IMR-90 (cell line): ENCODE data around the gene TRIM38. TPM values are rescaled to one million over a fixed set of nuclear protein-coding genes. Genes with fewer than 3 reads are reported as not detected.

Experiments used
- ATAC-seq: fragments of 200-7000 bp; cut with Tn5 transposase; 2 replicates; pipeline ENCODE4 v1.9.1; 2020; ENCODE audit warnings: low read depth, mild to moderate bottlenecking, moderate library complexity
- BruUV-seq: library from RNA; stranded (reverse); fragments of 400-500 nt; replicated peaks from 2 replicates; lab custom pipeline; 2021; lab: Mats Ljungman, UMichigan
- CTCF ChIA-PET: fragments of 300-600 bp; formaldehyde crosslinking; extraction: SDS; loops from one replicate; lab custom pipeline; 2021; ENCODE audit warnings: antibody characterized with exemption; lab: Yijun Ruan, JAX
- POLR2A ChIA-PET: fragments of 300-600 bp; sonication (Branson Sonifier 250); formaldehyde crosslinking; loops from one replicate; lab custom pipeline; 2022; ENCODE audit warnings: antibody characterized with exemption; ENCODE audit not compliant: unreplicated experiment; lab: Charles Lee
- DNase-seq: peaks from one replicate; pipeline ENCODE4 v3.0.0; 2013
- H2AFZ ChIP-seq: replicated peaks from 2 replicates; pipeline ENCODE3; 2013; ENCODE audit warnings: low read length, mild to moderate bottlenecking; ENCODE audit not compliant: poor library complexity
- H2AK5ac ChIP-seq: 2 replicates; pipeline ENCODE4 v1.6.1; 2013; ENCODE audit warnings: low read depth, low read length, inconsistent platforms
- H2AK9ac ChIP-seq: replicated peaks from 2 replicates; pipeline ENCODE3; 2013; ENCODE audit warnings: mild to moderate bottlenecking, low read depth, low read length, moderate library complexity; ENCODE audit not compliant: poor library complexity
- H2BK120ac ChIP-seq: 2 replicates; pipeline ENCODE4 v1.6.1; 2013; ENCODE audit warnings: low read depth, low read length, inconsistent platforms
- H2BK15ac ChIP-seq: 3 replicates; pipeline ENCODE4 v1.6.1; 2013; ENCODE audit warnings: low read depth, low read length, inconsistent platforms
- H2BK20ac ChIP-seq: 2 replicates; pipeline ENCODE4 v1.6.1; 2013; ENCODE audit warnings: low read depth, mild to moderate bottlenecking, inconsistent platforms, low read length, moderate library complexity
- H2BK5ac ChIP-seq: 2 replicates; pipeline ENCODE4 v1.6.1; 2013; ENCODE audit warnings: mild to moderate bottlenecking, low read depth, low read length, inconsistent platforms; ENCODE audit not compliant: poor library complexity, severe bottlenecking
- H3K14ac ChIP-seq: replicated peaks from 2 replicates; pipeline ENCODE4 v1.6.1; 2013; ENCODE audit warnings: low read depth, low read length, inconsistent platforms
- H3K18ac ChIP-seq: 2 replicates; pipeline ENCODE4 v1.6.1; 2013; ENCODE audit warnings: low read depth, low read length, control low read depth
- H3K23ac ChIP-seq: 2 replicates; pipeline ENCODE4 v1.6.1; 2013; ENCODE audit warnings: low read depth, low read length, inconsistent platforms
- H3K27ac ChIP-seq: 2 replicates; pipeline ENCODE4 v1.5.1; 2013; ENCODE audit warnings: mild to moderate bottlenecking, control low read depth, low read length; ENCODE audit not compliant: insufficient read depth
- H3K27me3 ChIP-seq: 2 replicates; pipeline ENCODE4 v1.6.1; 2013; ENCODE audit warnings: low read length; ENCODE audit not compliant: control insufficient read depth, insufficient read depth
- H3K36me3 ChIP-seq: 2 replicates; pipeline ENCODE4 v1.6.1; 2013; ENCODE audit warnings: low read length, mixed read lengths; ENCODE audit not compliant: control insufficient read depth, insufficient read depth
- H3K4ac ChIP-seq: 2 replicates; pipeline ENCODE4 v1.6.1; 2013; ENCODE audit warnings: low read depth, low read length, inconsistent platforms
- H3K4me1 ChIP-seq: 2 replicates; pipeline ENCODE4 v1.6.1; 2013; ENCODE audit warnings: low read length, mixed read lengths; ENCODE audit not compliant: control insufficient read depth, insufficient read depth
- H3K4me2 ChIP-seq: 2 replicates; pipeline ENCODE4 v1.6.1; 2013; ENCODE audit warnings: low read depth, mild to moderate bottlenecking, control low read depth, low read length, moderate library complexity
- H3K4me3 ChIP-seq: 2 replicates; pipeline ENCODE4 v1.5.1; 2013; ENCODE audit warnings: low read depth, mild to moderate bottlenecking, control low read depth, low read length, moderate library complexity; ENCODE audit not compliant: insufficient read depth
- H3K56ac ChIP-seq: 2 replicates; pipeline ENCODE4 v1.6.1; 2013; ENCODE audit warnings: low read length, inconsistent platforms; ENCODE audit not compliant: insufficient read depth; ENCODE audit errors: extremely low read depth
- H3K79me1 ChIP-seq, 2 experiments: 2 replicates each; pipeline ENCODE4 v1.6.1; 2013; ENCODE audit warnings: low read length in 2 of 2, inconsistent platforms in 1 of 2, low read depth in 1 of 2
- H3K9ac ChIP-seq: 2 replicates; pipeline ENCODE4 v1.6.1; 2013; ENCODE audit warnings: low read depth, low read length, control low read depth
- H3K9me1 ChIP-seq: 2 replicates; pipeline ENCODE4 v1.6.1; 2013; ENCODE audit warnings: low read length, inconsistent platforms; ENCODE audit not compliant: insufficient read depth
- H3K9me3 ChIP-seq: 2 replicates; pipeline ENCODE4 v1.6.1; 2013; ENCODE audit warnings: low read length; ENCODE audit not compliant: control insufficient read depth, insufficient read depth
- H4K20me1 ChIP-seq: 2 replicates; pipeline ENCODE4 v1.6.1; 2013; ENCODE audit warnings: low read length, inconsistent platforms; ENCODE audit not compliant: insufficient read depth
- H4K5ac ChIP-seq: 2 replicates; pipeline ENCODE4 v1.6.1; 2013; ENCODE audit warnings: mild to moderate bottlenecking, low read depth, low read length, control low read depth
- H4K8ac ChIP-seq, 2 experiments: 2 replicates each; pipeline ENCODE4 v1.6.1; 2013; ENCODE audit warnings: low read depth in 2 of 2, low read length in 2 of 2, control low read depth in 1 of 2, inconsistent platforms in 1 of 2
- H4K91ac ChIP-seq: 2 replicates; pipeline ENCODE4 v1.6.1; 2013; ENCODE audit warnings: low read depth, low read length, inconsistent platforms; ENCODE audit not compliant: insufficient read depth
- BHLHE40 ChIP-seq: fragments of 150-350 bp; IDR thresholded peaks from 2 replicates; pipeline ENCODE4 v1.6.1; 2016; ENCODE audit warnings: mild to moderate bottlenecking, low read depth, low read length
- CEBPB ChIP-seq: IDR thresholded peaks from 2 replicates; pipeline ENCODE4 v1.6.1; 2012; ENCODE audit warnings: low read depth, low read length, improper control_type of control experiment
- ELK1 ChIP-seq: fragments of 150-350 bp; IDR thresholded peaks from 2 replicates; pipeline ENCODE4 v1.6.1; 2016; ENCODE audit warnings: low read depth, mild to moderate bottlenecking, low read length, moderate library complexity, borderline replicate concordance
- FOS ChIP-seq: fragments of 150-350 bp; IDR thresholded peaks from 2 replicates; pipeline ENCODE4 v1.6.1; 2016; ENCODE audit warnings: low read depth, low read length
- MAZ ChIP-seq: IDR thresholded peaks from 2 replicates; pipeline ENCODE4 v1.6.1; 2012; ENCODE audit warnings: low read depth, mild to moderate bottlenecking, low read length, improper control_type of control experiment, moderate library complexity, borderline replicate concordance
- NFE2L2 ChIP-seq: fragments of 150-350 bp; IDR thresholded peaks from 2 replicates; pipeline ENCODE4 v1.6.1; 2016; ENCODE audit warnings: low read depth, mild to moderate bottlenecking, low read length
- POLR2A ChIP-seq: IDR thresholded peaks from 2 replicates; pipeline ENCODE4 v1.6.1; 2012; ENCODE audit warnings: mild to moderate bottlenecking, low read depth, low read length
- RAD21 ChIP-seq: IDR thresholded peaks from 2 replicates; pipeline ENCODE4 v1.6.1; 2012; ENCODE audit warnings: low read length, improper control_type of control experiment
- RCOR1 ChIP-seq: IDR thresholded peaks from 2 replicates; pipeline ENCODE4 v1.6.1; 2012; ENCODE audit warnings: mild to moderate bottlenecking, low read length, improper control_type of control experiment; ENCODE audit not compliant: insufficient replicate concordance
- SMC3 ChIP-seq: fragments of 150-350 bp; IDR thresholded peaks from 2 replicates; pipeline ENCODE4 v1.6.1; 2016; ENCODE audit warnings: low read depth, mild to moderate bottlenecking, antibody characterized with exemption, low read length, moderate library complexity
- USF2 ChIP-seq: fragments of 150-350 bp; IDR thresholded peaks from 2 replicates; pipeline ENCODE4 v1.6.1; 2017; ENCODE audit warnings: mild to moderate bottlenecking, antibody characterized with exemption, low read length, low read depth
- WGBS, 2 experiments: methylation state at CpG; one replicate each; pipeline versions ENCODE4 v1.1.5 to v1.1.7; 2013; ENCODE audit warnings: missing lambda C conversion rate in 2 of 2; ENCODE audit not compliant: insufficient read length in 1 of 2; ENCODE audit errors: extremely low coverage in 2 of 2; 5-methylcytosine and 5-hydroxymethylcytosine counted together
- dilution Hi-C: fragments of 300-500 bp; cut with HindIII; formaldehyde crosslinking; loops from one replicate; pipeline ENCODE4 v1.14.3; 2018; ENCODE audit warnings: low sequenced_read_pairs; ENCODE audit not compliant: unreplicated experiment
- in situ Hi-C: fragments of 300-500 bp; cut with MboI; formaldehyde crosslinking; loops from 3 replicates; pipeline ENCODE4 v1.14.3; 2019; ENCODE audit warnings: low sequenced_read_pairs, inconsistent platforms, mixed read lengths
- intact Hi-C: fragments of 100-400 bp; cut with micrococcal nuclease; formaldehyde crosslinking; loops from 2 replicates; pipeline ENCODE4 v1.10.0; 2022
- polyA plus RNA-seq, 3 experiments: library from polyadenylated mRNA; depleted of rRNA; stranded (reverse); fragments of >200 nt; gene quantifications; 2 replicates each; pipeline ENCODE4 v1.2.3, GENCODE V29; 2012; ENCODE audit warnings: low replicate concordance in 1 of 3
- total RNA-seq: library from RNA; depleted of rRNA; stranded (reverse); fragments of >200 nt; gene quantifications from 2 replicates; pipeline ENCODE4 v1.2.3, GENCODE V29; 2012

Gene TRIM38
- total and polyA plus RNA-seq, 2 of the 4 experiments (the other 2 are of a cell fraction), result 4.1 to 6.3 TPM

- no peak overlapping the region; the same call in 1 of the 2 replicates for H4K5ac ChIP-seq
- CTCF ChIA-PET, result interaction anchor here (1.1 kb wide), 1 partner anchor 21 kb away, joined by 6 read pairs; no protein-coding TSS in a partner anchor
- peak overlapping the region; percentile 69; the same call in 1 of the 3 replicates for H2BK15ac ChIP-seq
- dilution Hi-C loops, result no loop called here
- H2BK5ac ChIP-seq, result peak overlapping the region; percentile 95
- no peak overlapping the region for H2AFZ ChIP-seq
- H3K9ac ChIP-seq, result no peak overlapping the region
- peaks cover 49% of the 10 kb centered on the region for H3K36me3 ChIP-seq
- H3K18ac ChIP-seq, result peak overlapping the region; percentile 76; the same call in 1 of the 2 replicates
- H4K8ac ChIP-seq, result peak overlapping the region; percentile 16 to 60; a peak in 2 of 4 replicates
- H3K9me3 ChIP-seq, result no peaks in the 10 kb centered on the region
- no peak overlapping the region; the same call in none of the 2 replicates for H3K27ac ChIP-seq
- peak overlapping the region; percentile 5 for H3K56ac ChIP-seq
- H3K9me1 ChIP-seq, result peaks cover 14% of the 10 kb centered on the region; the same call in 1 of the 2 replicates
- H3K27me3 ChIP-seq, result no peaks in the 10 kb centered on the region
- peaks cover 6% of the 10 kb centered on the region; the same call in 1 of the 2 replicates for H4K20me1 ChIP-seq
- peak; percentile 89 for ATAC-seq
- in situ Hi-C loops, result no loop called here
- H3K4me3 ChIP-seq, result no peak overlapping the region
- peak overlapping the region; percentile 35; the same call in 1 of the 2 replicates for H2BK20ac ChIP-seq
- peak overlapping the region; percentile 47 for H3K4me2 ChIP-seq
- no peak overlapping the region for H2AK5ac ChIP-seq
- H3K79me1 ChIP-seq, result peaks cover 28 to 39% of the 10 kb centered on the region in 2 experiments
- H2AK9ac ChIP-seq, result no peak overlapping the region
- H2BK120ac ChIP-seq, result peak overlapping the region; percentile 21
- WGBS, 2 experiments, result no CpG with 5 or more reads among the region's 1 CpG
- H3K4ac ChIP-seq, result peak overlapping the region; percentile 39; the same call in 1 of the 2 replicates
- peak; percentile 92 for DNase-seq
- H3K14ac ChIP-seq, result peak overlapping the region; percentile 23; the same call in 1 of the 2 replicates
- H3K4me1 ChIP-seq, result peaks cover 13% of the 10 kb centered on the region
- intact Hi-C loops, result no loop called here
- TF ChIP-seq NFE2L2 (peak; percentile 65; the same call in 1 of the 2 replicates), USF2 (peak; percentile 50; the same call in 1 of the 2 replicates), ELK1 (no peak), POLR2A (no peak), CEBPB (peak; percentile 59; the same call in 1 of the 2 replicates), BHLHE40 (peak; percentile 73), RAD21 (no peak), FOS (peak; percentile 85), SMC3 (no peak), RCOR1 (no peak), MAZ (no peak)
- POLR2A ChIA-PET, result no interaction called here
- no peak overlapping the region; the same call in 1 of the 2 replicates for H3K23ac ChIP-seq
- H4K91ac ChIP-seq, result peak overlapping the region; percentile 43; the same call in 1 of the 2 replicates
- BruUV-seq, result no TSS peak
These were observed 8.7 kb downstream of the TRIM38 start for GRCh38 chr6:25971187-25971821.
